H1 (cell line): ENCODE results near the gene SIGLEC7. TPM values are rescaled to one million over a fixed set of nuclear protein-coding genes. Genes with fewer than 3 reads are reported as not detected.

Experiments used
- CTCF ChIA-PET: fragments of 300-600 bp; sonication (Branson Sonifier 250); formaldehyde crosslinking; loops from one replicate; lab custom pipeline; 2021; ENCODE audit not compliant: partially characterized antibody; lab: Charles Lee
- POLR2A ChIA-PET: fragments of 300-600 bp; sonication (Branson Sonifier 250); formaldehyde crosslinking; loops from one replicate; lab custom pipeline; 2021; ENCODE audit warnings: inconsistent platforms; ENCODE audit not compliant: partially characterized antibody; lab: Charles Lee
- DNase-seq, 2 experiments: peaks; one replicate each; pipeline versions ENCODE4 v3.0.0 to v3.0.0-alpha.2; 2010 to 2022; ENCODE audit warnings: low spot score in 2 of 2, low read depth in 1 of 2, mixed read lengths in 1 of 2
- FAIRE-seq: peaks from 2 replicates; lab custom pipeline; 2011; peaks lifted over from hg19 to GRCh38; lab: Jason Lieb, UNC
- H2AFZ ChIP-seq: 2 replicates; pipeline ENCODE4 v1.8.1; 2012; ENCODE audit warnings: low read length, inconsistent platforms
- H2AK5ac ChIP-seq: 2 replicates; pipeline ENCODE4 v1.6.1; 2013; ENCODE audit warnings: low read depth, low read length
- H2BK120ac ChIP-seq: replicated peaks from 2 replicates; pipeline ENCODE3; 2013; ENCODE audit warnings: low read depth, low read length, inconsistent platforms
- H2BK12ac ChIP-seq: 2 replicates; pipeline ENCODE4 v1.6.1; 2013; ENCODE audit warnings: low read depth, low read length
- H2BK15ac ChIP-seq: 2 replicates; pipeline ENCODE4 v1.6.1; 2013; ENCODE audit warnings: low read length
- H2BK20ac ChIP-seq: 2 replicates; pipeline ENCODE4 v1.6.1; 2013; ENCODE audit warnings: low read length
- H2BK5ac ChIP-seq: 2 replicates; pipeline ENCODE4 v1.6.1; 2013; ENCODE audit warnings: low read depth, low read length
- H3K14ac ChIP-seq: 2 replicates; pipeline ENCODE4 v1.6.1; 2013; ENCODE audit warnings: inconsistent platforms; ENCODE audit not compliant: insufficient read length
- H3K18ac ChIP-seq: 2 replicates; pipeline ENCODE4 v1.6.1; 2013; ENCODE audit warnings: low read length; ENCODE audit errors: extremely low read depth
- H3K23ac ChIP-seq: 2 replicates; pipeline ENCODE4 v1.6.1; 2013; ENCODE audit warnings: inconsistent platforms; ENCODE audit not compliant: insufficient read length
- H3K23me2 ChIP-seq: 2 replicates; pipeline ENCODE4 v1.6.1; 2013; ENCODE audit warnings: low read depth, low read length
- H3K27ac ChIP-seq: 2 replicates; pipeline ENCODE4 v1.6.1; 2011; ENCODE audit warnings: low read depth, low read length, inconsistent platforms
- H3K27me3 ChIP-seq, 4 experiments: replicated peaks in 1 of 4; 1 replicate in 1 of 4; 2 replicates in 3 of 4; pipeline versions ENCODE4 v1.6.1 to v1.8.1; 2011 to 2013; ENCODE audit warnings: low read length in 3 of 4, mild to moderate bottlenecking in 3 of 4, inconsistent platforms in 2 of 4, mixed read lengths in 2 of 4, moderate library complexity in 1 of 4; ENCODE audit not compliant: control insufficient read depth in 3 of 4, insufficient read depth in 3 of 4; ENCODE audit errors: extremely low read depth in 1 of 4
- H3K36me3 ChIP-seq, 4 experiments: 2 replicates each; pipeline versions ENCODE4 v1.6.1 to v1.8.1; 2011 to 2013; ENCODE audit warnings: mild to moderate bottlenecking in 4 of 4, low read length in 3 of 4, moderate library complexity in 2 of 4, control low read depth in 1 of 4, inconsistent platforms in 1 of 4; ENCODE audit not compliant: insufficient read depth in 4 of 4, control insufficient read depth in 2 of 4
- H3K4ac ChIP-seq: replicated peaks from 2 replicates; pipeline ENCODE3; 2013; ENCODE audit warnings: low read length, low read depth, mixed read lengths, inconsistent platforms; ENCODE audit not compliant: insufficient read length
- H3K4me1 ChIP-seq, 4 experiments: replicated peaks in 1 of 4; 1 replicate in 1 of 4; 2 replicates in 3 of 4; pipeline versions ENCODE4 v1.6.1 to v1.8.1; 2011 to 2013; ENCODE audit warnings: low read length in 3 of 4, inconsistent platforms in 2 of 4, mixed read lengths in 1 of 4; ENCODE audit not compliant: insufficient read depth in 4 of 4, control insufficient read depth in 3 of 4
- H3K4me2 ChIP-seq, 2 experiments: 2 replicates each; pipeline versions ENCODE4 v1.6.1 to v1.8.1; 2011 to 2013; ENCODE audit warnings: low read depth in 2 of 2, low read length in 2 of 2, control low read depth in 1 of 2, inconsistent platforms in 1 of 2, mild to moderate bottlenecking in 1 of 2; ENCODE audit not compliant: insufficient read depth in 1 of 2
- H3K4me3 ChIP-seq, 4 experiments: fragments of 200-600, 300-600 bp in 1 of 4; sonication (generic), shearing (Covaris generic), sonication (Bioruptor Twin) in 1 of 4; 2 replicates each; pipeline versions ENCODE4 v1.5.1 to v1.8.1; 2011 to 2016; ENCODE audit warnings: low read length in 4 of 4, low read depth in 3 of 4, control low read depth in 2 of 4, inconsistent platforms in 2 of 4, mild to moderate bottlenecking in 2 of 4, mixed read lengths in 1 of 4, moderate library complexity in 1 of 4; ENCODE audit not compliant: insufficient read depth in 2 of 4; ENCODE audit errors: extremely low read depth in 1 of 4
- H3K56ac ChIP-seq: replicated peaks from 2 replicates; pipeline ENCODE3; 2013; ENCODE audit warnings: low read depth, mild to moderate bottlenecking, mixed read lengths, low read length, inconsistent platforms; ENCODE audit not compliant: insufficient read length
- H3K79me1 ChIP-seq: 2 replicates; pipeline ENCODE4 v1.6.1; 2013; ENCODE audit warnings: low read depth, low read length, control low read depth
- H3K79me2 ChIP-seq, 2 experiments: 2 replicates each; pipeline versions ENCODE4 v1.6.1 to v1.8.1; 2012 to 2013; ENCODE audit warnings: low read length in 2 of 2, mild to moderate bottlenecking in 2 of 2, inconsistent platforms in 1 of 2; ENCODE audit not compliant: insufficient read depth in 2 of 2, control insufficient read depth in 1 of 2
- H3K9ac ChIP-seq, 4 experiments: replicated peaks in 1 of 4; 1 replicate in 1 of 4; 2 replicates in 3 of 4; pipeline versions ENCODE4 v1.6.1 to v1.8.1; 2011 to 2013; ENCODE audit warnings: low read depth in 3 of 4, low read length in 3 of 4, control low read depth in 2 of 4, mild to moderate bottlenecking in 2 of 4, moderate library complexity in 2 of 4, inconsistent platforms in 1 of 4; ENCODE audit errors: extremely low read depth in 1 of 4
- H3K9me3 ChIP-seq, 2 experiments: 2 replicates each; pipeline versions ENCODE4 v1.6.1 to v1.8.1; 2012 to 2013; ENCODE audit warnings: mild to moderate bottlenecking in 2 of 2, moderate library complexity in 2 of 2, control low read depth in 1 of 2, inconsistent platforms in 1 of 2, low read depth in 1 of 2, low read length in 1 of 2, mixed read lengths in 1 of 2; ENCODE audit not compliant: insufficient read depth in 2 of 2
- H4K20me1 ChIP-seq, 2 experiments: replicated peaks in 1 of 2; 2 replicates each; pipeline versions ENCODE3 to v1.8.1; 2011 to 2013; ENCODE audit warnings: inconsistent platforms in 2 of 2, low read length in 2 of 2, mild to moderate bottlenecking in 1 of 2; ENCODE audit not compliant: insufficient read depth in 2 of 2, control insufficient read depth in 1 of 2
- H4K5ac ChIP-seq: 2 replicates; pipeline ENCODE4 v1.6.1; 2013; ENCODE audit warnings: low read length, low read depth, mixed read lengths, inconsistent platforms; ENCODE audit not compliant: insufficient read length
- H4K8ac ChIP-seq: 2 replicates; pipeline ENCODE4 v1.8.0; 2013; ENCODE audit warnings: mild to moderate bottlenecking, moderate library complexity, low read length, inconsistent platforms; ENCODE audit not compliant: insufficient read depth; ENCODE audit errors: extremely low read depth
- H4K91ac ChIP-seq: replicated peaks from 2 replicates; pipeline ENCODE3; 2013; ENCODE audit warnings: low read length, mixed read lengths, inconsistent platforms; ENCODE audit not compliant: insufficient read length
- ATF3 ChIP-seq: IDR thresholded peaks from 2 replicates; pipeline ENCODE4 v1.6.1; 2011; ENCODE audit warnings: low read depth, mild to moderate bottlenecking, low read length; ENCODE audit not compliant: insufficient read depth
- BACH1 ChIP-seq: IDR thresholded peaks from 2 replicates; pipeline ENCODE4 v1.6.1; 2012; ENCODE audit warnings: low read length, improper control_type of control experiment
- EZH2 ChIP-seq: fragments of 200-600 bp; sonication (generic); IDR thresholded peaks from 2 replicates; pipeline ENCODE4 v1.7.1; 2012; ENCODE audit warnings: low read depth, mild to moderate bottlenecking, moderate library complexity, low read length, inconsistent platforms; ENCODE audit not compliant: severe bottlenecking
- POLR2A ChIP-seq, 2 experiments: IDR thresholded peaks; 1 replicate in 1 of 2; 2 replicates in 1 of 2; pipeline ENCODE4 v1.6.1; 2011; ENCODE audit warnings: low read depth in 2 of 2, low read length in 2 of 2, mild to moderate bottlenecking in 2 of 2; ENCODE audit errors: control extremely low read depth in 1 of 2
- SIN3A ChIP-seq, 2 experiments: IDR thresholded peaks in 1 of 2; conservative IDR thresholded peaks in 1 of 2; 2 replicates each; pipeline ENCODE4 v1.6.1; 2011 to 2012; ENCODE audit warnings: low read length in 2 of 2, improper control_type of control experiment in 1 of 2, low read depth in 1 of 2, mild to moderate bottlenecking in 1 of 2
- SP4 ChIP-seq: IDR thresholded peaks from 2 replicates; pipeline ENCODE4 v1.6.1; 2012; ENCODE audit warnings: low read length, inconsistent platforms
- SUZ12 ChIP-seq: fragments of 200-600 bp; sonication (generic); IDR thresholded peaks from 2 replicates; pipeline ENCODE4 v1.6.1; 2012; ENCODE audit warnings: mild to moderate bottlenecking, inconsistent platforms, low read length, moderate library complexity, mixed read lengths
- TAF1 ChIP-seq: IDR thresholded peaks from 2 replicates; pipeline ENCODE4 v1.6.1; 2011; ENCODE audit warnings: mild to moderate bottlenecking, low read depth, low read length
- TBP ChIP-seq: IDR thresholded peaks from 2 replicates; pipeline ENCODE4 v1.6.1; 2011; ENCODE audit warnings: low read depth, low read length, improper control_type of control experiment
- WGBS, 2 experiments: shearing (Covaris generic) in 1 of 2; methylation state at CpG; one replicate each; pipeline versions ENCODE4 v1.1.6 to v1.1.7; 2013 to 2015; ENCODE audit warnings: low lambda C conversion rate in 2 of 2, mixed read lengths in 2 of 2, inconsistent platforms in 1 of 2, low coverage in 1 of 2, missing lambda C conversion rate in 1 of 2; ENCODE audit not compliant: insufficient replicate concordance in 2 of 2, insufficient coverage in 1 of 2, insufficient read length in 1 of 2; ENCODE audit errors: extremely low coverage in 1 of 2, missing lambda C conversion rate in 1 of 2; 5-methylcytosine and 5-hydroxymethylcytosine counted together
- polyA plus RNA-seq, 7 experiments: library from polyadenylated mRNA; depleted of rRNA in 3 of 7; stranded (reverse) in 5 of 7; unstranded in 2 of 7; fragments of >200 nt in 5 of 7; fragments of 200-250 nt in 2 of 7; gene quantifications; 1 replicate in 5 of 7; 2 replicates in 1 of 7; 4 replicates in 1 of 7; pipeline versions ENCODE4 v1.2.1 to v1.2.3, GENCODE V29; 2011 to 2013; ENCODE audit warnings: missing spikeins in 2 of 7, mixed read lengths in 2 of 7
- total RNA-seq: library from RNA; stranded (reverse); fragmentation: NEBNext Ultra II Directional; extraction: Animal tissue kit (Norgen Biotek cat#: 25700); gene quantifications from 2 replicates; pipeline ENCODE4 v1.2.1, GENCODE V29; 2021

The SIGLEC7 gene
- total and polyA plus RNA-seq, 2 of the 8 experiments (the other 6 are each of a cell fraction or from before 2014, with no cell fraction given), result not detected

DNA sequence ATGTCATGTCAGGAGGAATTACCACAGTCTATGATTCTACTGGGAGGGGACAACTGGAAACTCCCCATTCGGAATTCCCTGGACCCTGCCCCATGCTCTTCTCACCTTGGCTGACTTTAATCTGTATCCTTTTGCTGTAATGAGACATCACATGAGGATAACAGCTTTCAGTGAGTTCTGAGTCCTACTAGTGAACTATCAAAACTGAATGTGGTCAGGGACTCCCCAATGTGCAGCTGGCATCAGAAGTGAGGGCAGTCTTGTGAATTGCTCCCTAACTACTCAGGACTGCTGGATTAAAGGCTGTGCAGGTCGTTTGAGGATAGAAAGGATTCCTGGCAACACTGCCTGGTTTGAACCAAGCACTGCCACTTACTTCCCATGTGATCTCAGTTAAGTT, 15.2 kb downstream of the SIGLEC7 start:
- CTCF ChIA-PET, result interaction anchor here (0.9 to 6.0 kb wide), 15 partner anchors 10 to 499 kb away, joined by 3 to 82 read pairs (median 4); partner anchors contain the start of gene SIGLEC7
- peak overlapping the region; percentile 54; the same call in 1 of the 2 replicates for H2BK12ac ChIP-seq
- no peak overlapping the region for H3K9ac ChIP-seq

More for the DNA sequence above, 15.2 kb downstream of the SIGLEC7 start:
- no peak overlapping the region for H2BK5ac ChIP-seq
- 0 out of 7 replicates have a peak, but pooled peaks cover 0 to 3% (median 0%) of the 10 kb centered on the region in 4 experiments for H3K27me3 ChIP-seq
- H3K9me3 ChIP-seq, result no peaks in the 10 kb centered on the region
- H3K4me3 ChIP-seq, result no peak overlapping the region
- no peak overlapping the region for H2BK20ac ChIP-seq
- H3K14ac ChIP-seq, result no peak overlapping the region
- no peak overlapping the region for H3K4me2 ChIP-seq
- POLR2A ChIA-PET, result no interaction called here
- FAIRE-seq, result no peak
- no peak overlapping the region for H3K18ac ChIP-seq
- H3K79me1 ChIP-seq, result no peaks in the 10 kb centered on the region
- H2AK5ac ChIP-seq, result no peak overlapping the region
- H3K36me3 ChIP-seq, result no peaks in the 10 kb centered on the region
- TF ChIP-seq TAF1 (no peak), POLR2A (IDR thresholded peaks at IDR 0.05; ENCODE audit: control extremely low read depth in 1 of 2, low read depth in 2 of 2, low read length in 2 of 2) (no peak), SIN3A (conservative IDR thresholded peaks at IDR 0.05 in 1 of 2, IDR thresholded peaks at IDR 0.05 in 1 of 2; ENCODE audit: low read depth in 1 of 2, low read length in 2 of 2) (no peak), EZH2 (no peak), TBP (no peak), BACH1 (no peak), SUZ12 (no peak), SP4 (no peak), ATF3 (no peak)
- H4K20me1 ChIP-seq, result no peaks in the 10 kb centered on the region
- H3K56ac ChIP-seq, result no peak overlapping the region
- H3K23me2 ChIP-seq, result no peaks in the 10 kb centered on the region
- no peak overlapping the region for H3K4ac ChIP-seq
- H4K8ac ChIP-seq, result no peak overlapping the region
- H4K5ac ChIP-seq, result no peak overlapping the region
- no peak overlapping the region for H4K91ac ChIP-seq
- H3K23ac ChIP-seq, result no peak overlapping the region
- DNase-seq, result no peak
- 72% methylated on average over 2 of the region's 2 CpGs; no CpG with 5 or more reads in 1 of the 2 experiments for WGBS, 2 experiments
- H2BK15ac ChIP-seq, result 0 out of 2 replicates have a peak overlapping the region, but pooled peaks have one; percentile 36
- H2BK120ac ChIP-seq, result no peak overlapping the region
- H3K79me2 ChIP-seq, result no peaks in the 10 kb centered on the region
- no peaks in the 10 kb centered on the region for H3K4me1 ChIP-seq
- no peak overlapping the region for H2AFZ ChIP-seq
- no peak overlapping the region for H3K27ac ChIP-seq
